Measurements from ENCODE around the gene JDP2.

The JDP2 gene

GRCh38 chr14:75435473-75435872, 7.7 kb downstream of the JDP2 start:
- DNase-seq (ENCODE audit: low read depth in 2 of 2): no peak

- DNase-seq (ENCODE audit: low read depth in 2 of 2): no peak
Observed at GRCh38 chr14:75437201-75438143, 9.7 kb downstream of the JDP2 start.

DNA sequence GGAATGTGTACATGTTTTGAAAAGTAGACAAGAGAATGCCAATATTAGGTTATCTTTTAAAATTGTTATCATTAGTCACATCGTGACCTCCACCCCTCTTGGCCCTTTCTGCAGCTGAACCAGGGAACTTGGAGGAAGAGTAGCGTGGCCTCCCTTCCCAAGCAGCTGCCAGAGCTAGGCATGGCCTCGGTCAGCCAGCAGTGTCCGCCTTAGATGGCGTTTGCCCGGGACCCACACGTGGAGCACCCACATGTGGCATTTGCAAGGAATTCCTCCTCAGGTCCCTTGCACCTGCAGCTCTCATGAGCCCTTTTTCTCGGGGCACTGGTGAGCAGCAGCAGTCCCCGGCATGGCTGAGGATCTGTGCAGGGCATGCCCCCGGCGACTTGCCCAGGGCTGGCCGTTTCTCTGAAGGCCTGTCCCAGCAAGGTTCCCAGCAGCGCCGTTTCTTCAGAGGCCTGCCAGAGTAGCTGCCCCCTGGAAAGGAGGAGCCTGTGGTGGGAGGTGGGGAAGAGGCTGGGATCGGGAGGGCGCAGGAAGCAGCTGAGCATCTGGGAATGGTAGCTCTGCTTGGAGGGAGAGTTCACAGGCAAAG, 10.8 kb downstream of the JDP2 start:
- DNase-seq (ENCODE audit: low read depth in 2 of 2): no peak

DNA sequence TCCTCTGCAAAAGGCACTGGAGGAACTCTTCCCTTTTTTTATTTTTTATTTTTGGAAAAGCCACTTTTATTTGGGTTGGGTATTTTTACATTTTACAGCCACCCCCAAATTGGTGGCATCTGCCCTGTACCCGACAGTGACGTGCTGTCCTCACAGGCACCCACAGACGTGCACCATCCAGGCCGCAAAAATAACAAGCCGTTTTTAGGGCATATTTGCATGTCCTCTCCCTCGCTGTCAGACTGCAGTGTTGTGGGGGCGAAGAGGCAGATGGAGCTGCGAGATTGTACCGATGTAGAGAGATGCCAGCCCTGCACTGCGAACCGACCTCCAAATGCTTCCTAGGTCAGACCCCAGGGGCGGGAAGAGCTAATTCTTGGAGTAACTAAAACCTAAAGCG, 12.2 kb downstream of the JDP2 start:
- no peak for DNase-seq (ENCODE audit: low read depth in 2 of 2)

DNA sequence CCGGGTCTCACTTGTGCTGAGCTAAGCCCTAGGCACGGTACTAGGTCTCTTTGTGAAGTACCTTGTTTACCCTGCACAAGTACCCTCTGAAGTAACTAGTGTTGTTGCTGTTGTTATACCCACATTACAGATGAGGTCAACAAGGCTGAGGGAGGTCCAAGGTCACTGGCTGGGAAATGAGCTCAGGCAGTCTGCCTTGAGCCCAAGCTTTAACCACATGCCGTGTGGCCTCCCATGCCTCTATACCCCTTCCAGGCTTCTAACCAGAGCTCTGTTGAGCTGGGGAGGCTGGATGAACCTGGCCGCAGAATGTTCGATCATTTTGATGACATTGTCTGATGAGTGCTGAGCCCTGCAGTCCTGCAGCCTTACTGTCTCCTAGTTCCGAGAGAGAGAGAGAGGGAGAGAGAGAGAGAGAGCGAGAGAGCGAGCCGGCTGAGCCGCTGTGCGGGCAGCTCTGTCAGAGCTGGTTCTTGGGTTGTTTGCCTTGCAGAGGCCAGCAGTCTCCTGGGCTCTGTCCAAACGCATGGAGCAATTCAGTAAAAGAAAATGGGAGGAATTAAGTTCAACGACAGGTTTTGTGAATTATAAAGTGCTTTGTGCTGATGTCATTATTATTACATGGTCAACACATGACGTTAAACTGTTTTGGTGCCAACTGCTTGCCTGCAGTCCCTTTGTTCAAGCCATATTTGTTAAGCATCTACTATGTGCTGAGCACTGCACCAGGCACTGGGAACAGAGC, 13.1 kb downstream of the JDP2 start:
- no peak for DNase-seq (ENCODE audit: low read depth in 2 of 2)

- no peak for DNase-seq (ENCODE audit: low read depth in 2 of 2)
Observed at GRCh38 chr14:75441728-75442127, 13.9 kb downstream of the JDP2 start.

DNA sequence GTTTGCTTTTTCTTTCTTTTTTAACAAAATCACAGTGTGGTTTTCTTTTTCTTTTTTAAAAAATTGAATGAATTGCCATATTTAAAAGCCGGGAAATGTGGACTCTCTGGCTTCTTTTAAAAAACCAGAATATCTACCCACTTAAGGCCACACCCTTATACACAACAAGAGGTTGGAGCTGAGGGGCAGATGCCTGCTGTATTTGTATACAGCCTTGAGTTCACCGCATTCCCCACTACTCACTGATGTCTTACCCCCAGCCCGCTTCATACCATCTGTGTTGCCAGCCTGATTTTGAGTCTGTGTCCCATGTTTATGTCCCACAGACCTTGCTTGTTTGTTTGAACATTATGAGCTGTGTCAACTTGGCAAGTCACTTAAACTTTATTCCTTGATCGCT, 14.3 kb downstream of the JDP2 start:
- DNase-seq (ENCODE audit: low read depth in 2 of 2): no peak

DNA sequence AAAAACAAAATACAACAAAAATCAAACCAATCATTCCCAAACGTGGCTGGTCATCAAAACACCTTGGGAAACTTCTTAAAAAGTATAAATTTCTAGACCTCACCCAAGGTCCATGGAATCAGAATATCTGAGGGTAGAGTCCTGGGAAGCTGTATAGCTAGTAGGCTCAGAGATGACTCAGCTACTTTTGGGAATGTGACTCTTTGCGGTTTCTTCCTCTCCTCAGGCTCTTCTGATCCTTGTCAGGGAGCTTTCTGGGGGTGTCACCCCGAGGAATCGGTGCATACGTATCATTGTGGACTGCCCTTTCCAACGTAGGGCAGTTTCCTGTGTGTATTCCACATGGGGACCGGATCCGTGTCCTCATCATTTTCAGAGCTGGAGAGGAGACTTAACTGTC, 14.8 kb downstream of the JDP2 start:
- DNase-seq (ENCODE audit: low read depth in 2 of 2): no peak

- DNase-seq (ENCODE audit: low read depth in 2 of 2): no peak
Observed at GRCh38 chr14:75443203-75443969, 15.6 kb downstream of the JDP2 start.

- no peak for DNase-seq (ENCODE audit: low read depth in 2 of 2)
Observed at GRCh38 chr14:75445236-75445635, 17.4 kb downstream of the JDP2 start.

DNA sequence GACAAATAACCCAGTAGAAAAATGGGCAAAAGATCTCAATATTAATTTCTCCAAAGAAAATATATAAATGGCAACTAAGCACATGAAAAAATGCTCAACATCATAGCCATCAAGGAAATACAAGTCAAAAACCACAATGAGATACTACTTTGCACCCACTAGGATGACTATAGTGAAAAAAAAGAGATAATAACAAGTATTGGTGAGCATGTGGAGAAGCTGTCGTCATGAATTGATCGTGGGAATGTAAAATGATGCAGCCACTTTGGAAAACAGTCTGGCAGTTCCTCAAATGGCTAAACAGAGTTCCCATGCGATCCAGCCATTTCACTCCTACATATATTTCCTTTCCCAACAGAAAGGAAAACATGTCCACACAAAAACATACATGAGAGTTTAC, 18.1 kb downstream of the JDP2 start:
- DNase-seq (ENCODE audit: low read depth in 2 of 2): no peak

GRCh38 chr14:75446447-75446846, 18.6 kb downstream of the JDP2 start:
- no peak for DNase-seq (ENCODE audit: low read depth in 2 of 2)

GRCh38 chr14:75448209-75448608, 20.4 kb downstream of the JDP2 start:
- DNase-seq (ENCODE audit: low read depth in 2 of 2): no peak

GRCh38 chr14:75449036-75449435, 21.2 kb downstream of the JDP2 start:
- no peak for DNase-seq (ENCODE audit: low read depth in 2 of 2)

DNA sequence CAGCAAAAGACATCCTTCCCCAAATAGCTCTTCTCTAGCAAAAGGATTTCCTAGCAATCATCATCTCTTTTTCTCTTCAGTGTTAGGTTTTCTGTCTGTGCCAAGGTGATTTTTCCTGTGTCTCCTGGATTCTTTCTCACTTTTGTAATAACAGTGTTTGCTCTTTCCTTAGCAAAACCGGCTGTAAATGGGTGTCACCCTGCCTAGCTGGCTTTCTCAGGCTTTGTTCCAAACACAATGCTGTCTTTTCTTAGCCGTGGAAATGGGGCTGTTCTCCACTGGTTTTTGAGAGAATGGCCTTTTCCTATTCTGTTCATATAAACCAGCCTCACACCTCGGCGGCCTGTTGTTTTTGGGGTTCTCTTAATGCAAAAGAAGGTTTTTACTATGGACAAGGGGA, 21.9 kb downstream of the JDP2 start:
- no peak for DNase-seq (ENCODE audit: low read depth in 2 of 2)

DNA sequence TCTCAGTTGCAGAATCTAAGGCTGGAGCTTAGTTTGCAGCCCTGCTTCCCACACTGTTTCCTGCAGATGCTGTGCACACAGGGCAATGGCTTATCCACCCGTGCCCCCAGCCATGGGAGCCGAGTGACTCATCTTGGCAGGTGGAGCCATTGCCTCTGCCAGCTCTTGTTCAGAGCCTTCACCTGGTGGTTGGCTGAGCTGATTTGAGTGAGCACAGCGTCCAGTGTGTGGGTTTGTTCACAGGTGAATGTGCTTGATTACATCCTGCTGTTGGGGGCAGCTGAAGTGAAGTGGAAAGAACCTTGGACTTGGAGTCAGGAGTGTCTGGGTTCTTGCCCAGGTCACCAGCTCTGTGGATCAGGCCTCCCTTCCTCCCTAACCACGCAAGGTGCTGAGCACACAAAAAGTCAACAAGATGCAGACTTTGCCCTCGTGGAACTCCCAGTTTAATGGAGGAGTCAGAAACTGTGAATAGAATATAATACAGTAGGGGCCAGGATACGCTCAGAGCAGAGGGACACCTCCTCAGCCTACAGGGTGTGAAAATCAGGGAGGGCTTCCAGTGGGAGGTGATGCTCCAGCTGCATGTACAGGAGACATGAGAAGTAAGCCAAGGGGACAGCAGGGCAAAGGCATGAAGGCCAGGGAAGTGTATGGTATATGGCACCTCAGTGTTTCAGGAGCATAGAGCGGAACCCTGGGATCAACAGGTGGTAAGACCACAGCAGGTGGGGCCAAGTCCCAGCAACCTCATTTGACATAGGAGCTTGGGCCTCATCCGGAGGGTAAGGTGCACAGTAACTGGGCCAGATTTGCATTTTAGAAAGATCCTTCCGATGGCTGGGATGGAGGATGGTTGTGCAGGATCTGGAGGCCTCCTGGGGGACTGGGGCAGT, 22.8 kb downstream of the JDP2 start:
- no peak for DNase-seq (ENCODE audit: low read depth in 2 of 2)

DNA sequence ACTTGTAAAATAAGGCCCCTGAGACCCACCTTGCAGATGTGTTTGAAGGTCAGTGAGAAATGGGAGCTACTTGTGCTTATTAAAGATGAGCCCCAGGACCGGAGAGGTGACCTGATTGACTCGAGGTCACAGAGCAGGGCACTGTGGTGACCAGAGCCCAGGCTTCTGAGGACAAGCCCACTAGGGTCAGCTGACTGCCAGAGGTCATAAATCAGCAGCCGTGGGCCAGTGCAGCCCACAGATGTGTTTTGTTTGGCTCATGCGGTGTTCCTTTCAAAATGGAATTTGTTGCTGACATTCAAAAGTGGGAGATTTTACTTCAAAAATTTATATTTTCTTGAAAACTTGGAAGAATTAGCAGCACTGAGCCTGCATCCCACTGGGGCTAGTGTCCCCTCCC, 24.5 kb downstream of the JDP2 start:
- no peak for DNase-seq (ENCODE audit: low read depth in 2 of 2)

DNA sequence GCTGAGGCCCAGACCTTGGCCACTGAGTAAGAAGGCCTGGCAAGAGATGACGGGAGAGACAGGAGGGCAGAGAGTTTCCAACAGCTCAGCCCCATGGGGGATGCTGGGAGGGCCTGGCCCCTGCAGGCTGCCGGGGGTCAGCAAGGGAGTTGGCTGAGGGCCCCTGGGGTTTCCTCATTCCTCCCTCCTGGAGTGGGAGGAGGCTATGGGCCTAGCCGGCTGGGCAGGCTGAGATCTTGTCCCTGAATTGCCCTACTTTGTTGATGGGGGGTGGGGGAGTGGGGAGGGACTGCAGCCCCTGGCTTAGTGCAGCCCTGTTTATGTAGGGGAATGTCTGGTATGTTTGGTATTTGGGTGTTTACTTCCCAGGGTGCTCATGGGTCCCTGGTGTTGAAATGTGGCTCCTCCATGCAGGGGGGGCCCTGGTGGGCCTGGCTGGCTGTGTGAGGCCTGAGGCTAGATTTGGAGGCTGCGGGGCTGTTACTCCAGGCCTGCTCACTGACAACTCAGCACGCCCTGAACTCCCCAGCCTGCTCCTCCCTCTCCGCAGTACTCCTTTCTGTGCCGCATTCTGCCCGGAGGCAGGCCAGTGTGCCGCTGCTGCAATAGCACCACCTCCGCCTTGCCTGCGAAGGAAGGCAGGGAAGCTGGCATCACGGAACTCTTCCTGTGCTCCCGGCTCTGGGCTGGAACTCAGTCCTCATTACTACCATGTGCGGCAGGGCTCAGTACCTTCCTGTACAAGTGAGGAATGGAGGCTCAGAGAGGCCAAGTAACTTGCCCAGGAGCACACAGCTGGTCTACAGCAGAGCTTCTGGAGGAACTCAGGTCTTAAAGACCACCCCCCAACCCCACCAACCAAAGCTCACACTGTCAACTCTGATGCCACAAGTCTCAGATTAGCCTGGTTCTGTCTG, 25.3 kb downstream of the JDP2 start:
- no peak for DNase-seq (ENCODE audit: low read depth in 2 of 2)

DNA sequence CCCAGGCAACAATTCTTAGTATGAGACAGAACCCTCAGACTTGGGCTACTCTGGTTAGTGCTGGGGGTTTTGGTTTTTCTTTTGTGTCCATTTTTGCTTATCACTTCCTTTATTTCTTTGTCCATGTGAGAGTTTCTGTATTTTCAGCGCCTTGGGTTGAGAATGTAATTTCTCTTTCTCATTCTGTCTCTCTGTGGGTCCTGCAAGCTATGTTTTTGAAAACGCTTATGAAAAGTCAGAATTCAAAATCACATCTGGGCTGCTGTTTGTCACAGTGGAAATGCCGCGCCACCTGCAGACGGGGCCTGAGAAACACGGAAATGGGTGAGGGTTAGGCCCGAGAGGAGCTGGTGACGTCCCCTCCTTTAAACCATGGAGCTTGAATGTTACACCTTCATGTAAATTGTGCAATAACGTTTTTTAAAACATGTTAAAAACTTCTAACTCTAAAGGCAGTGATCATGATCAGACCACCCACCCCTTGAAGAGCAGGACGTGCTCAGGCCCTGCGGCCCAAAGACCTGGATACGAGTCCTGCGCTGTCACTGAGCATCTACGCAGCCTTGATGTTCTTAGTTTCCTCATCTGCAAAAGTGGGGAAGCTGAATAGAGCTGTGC, 26.1 kb downstream of the JDP2 start:
- no peak for DNase-seq (ENCODE audit: low read depth in 2 of 2)

Data from stimulated activated CD8-positive, alpha-beta memory T cell treated with anti-CD3 and anti-CD28 coated beads, Interleukin-7, amount 100 ng/mL, for 1 hour (primary cell).